Astrocyte (in vitro differentiated cells and primary cell): ENCODE measurements around the gene BMP7. TPM values are rescaled to one million over a fixed set of nuclear protein-coding genes. Genes with fewer than 3 reads are reported as not detected.

Experiments used
- DNase-seq: peaks from one replicate; pipeline ENCODE4 v3.0.0-alpha.2; 2010; ENCODE audit warnings: low read depth
- FAIRE-seq: peaks from 2 replicates; lab custom pipeline; 2011; peaks lifted over from hg19 to GRCh38; lab: Jason Lieb, UNC
- H2AFZ ChIP-seq: 2 replicates; pipeline ENCODE4 v1.6.0; 2012; ENCODE audit warnings: low read depth, low read length, inconsistent platforms
- H3K27ac ChIP-seq: 2 replicates; pipeline ENCODE4 v1.5.1; 2011; ENCODE audit warnings: low read depth, low read length, inconsistent platforms
- H3K27me3 ChIP-seq: 2 replicates; pipeline ENCODE4 v1.6.0; 2011; ENCODE audit warnings: low read length, inconsistent platforms; ENCODE audit not compliant: insufficient read depth
- H3K36me3 ChIP-seq: 2 replicates; pipeline ENCODE4 v1.5.1; 2011; ENCODE audit warnings: low read length, inconsistent platforms; ENCODE audit not compliant: insufficient read depth
- H3K4me1 ChIP-seq: 2 replicates; pipeline ENCODE4 v1.5.1; 2011; ENCODE audit warnings: low read length, inconsistent platforms; ENCODE audit not compliant: insufficient read depth
- H3K4me2 ChIP-seq: 2 replicates; pipeline ENCODE4 v1.6.0; 2012; ENCODE audit warnings: low read length, inconsistent platforms
- H3K4me3 ChIP-seq: 2 replicates; pipeline ENCODE4 v1.5.1; 2011; ENCODE audit warnings: low read depth, mild to moderate bottlenecking, low read length, inconsistent platforms; ENCODE audit not compliant: insufficient read depth
- H3K79me2 ChIP-seq: 2 replicates; pipeline ENCODE4 v1.6.0; 2012; ENCODE audit warnings: mild to moderate bottlenecking, low read length, inconsistent platforms; ENCODE audit not compliant: insufficient read depth
- H3K9ac ChIP-seq: 2 replicates; pipeline ENCODE4 v1.6.0; 2012; ENCODE audit warnings: mild to moderate bottlenecking, low read length, inconsistent platforms
- H3K9me3 ChIP-seq: 2 replicates; pipeline ENCODE4 v1.5.1; 2012; ENCODE audit warnings: low read depth, mild to moderate bottlenecking, low read length, inconsistent platforms; ENCODE audit not compliant: insufficient read depth
- H4K20me1 ChIP-seq: 2 replicates; pipeline ENCODE4 v1.6.0; 2012; ENCODE audit warnings: low read length, inconsistent platforms; ENCODE audit not compliant: insufficient read depth
- H3K27ac Mint-ChIP-seq: one replicate; pipeline ENCODE4 v1.8.0; 2021; ENCODE audit warnings: mild to moderate bottlenecking, mixed read lengths; ENCODE audit not compliant: unreplicated experiment
- H3K27me3 Mint-ChIP-seq: one replicate; pipeline ENCODE4 v1.8.0; 2021; ENCODE audit warnings: low read depth, mixed read lengths; ENCODE audit not compliant: unreplicated experiment
- H3K36me3 Mint-ChIP-seq: one replicate; pipeline ENCODE4 v1.8.0; 2021; ENCODE audit warnings: low read depth, mixed read lengths; ENCODE audit not compliant: unreplicated experiment
- H3K4me1 Mint-ChIP-seq: one replicate; pipeline ENCODE4 v1.8.0; 2021; ENCODE audit warnings: low read depth, mixed read lengths; ENCODE audit not compliant: unreplicated experiment
- H3K4me3 Mint-ChIP-seq: one replicate; pipeline ENCODE4 v1.8.0; 2021; ENCODE audit warnings: mild to moderate bottlenecking, moderate library complexity, mixed read lengths; ENCODE audit not compliant: unreplicated experiment
- H3K9me3 Mint-ChIP-seq: one replicate; pipeline ENCODE4 v1.8.0; 2021; ENCODE audit warnings: mild to moderate bottlenecking, mixed read lengths; ENCODE audit not compliant: unreplicated experiment
- CTCF ChIP-seq: IDR thresholded peaks from 2 replicates; pipeline ENCODE4 v1.5.1; 2011; ENCODE audit warnings: low read depth, mild to moderate bottlenecking, inconsistent platforms, low read length, moderate library complexity; ENCODE audit not compliant: insufficient read depth
- EZH2 ChIP-seq: IDR thresholded peaks from 2 replicates; pipeline ENCODE4 v1.6.1; 2012; ENCODE audit warnings: mild to moderate bottlenecking, low read length, inconsistent platforms; ENCODE audit not compliant: insufficient read depth
- total RNA-seq: library from RNA; stranded (reverse); gene quantifications from 2 replicates; pipeline ENCODE4 v1.2.1, GENCODE V29; 2021

Gene BMP7
- total RNA-seq, 1 donor from 2014 or later = 15.3 TPM

- H3K27ac ChIP-seq = no peak overlapping the region
- FAIRE-seq (no peak), DNase-seq (no peak)
- no peaks in the 10 kb centered on the region for H3K36me3 ChIP-seq
- no peaks in the 10 kb centered on the region for H4K20me1 ChIP-seq
- no peak overlapping the region for H2AFZ ChIP-seq
- no peaks in the 10 kb centered on the region for H3K4me1 ChIP-seq
- Mint-ChIP-seq H3K27ac (no peak overlapping the region), H3K27me3 (peaks cover 38% of the 10 kb centered on the region), H3K36me3 (no peaks in the 10 kb centered on the region), H3K9me3 (peaks cover 4% of the 10 kb centered on the region), H3K4me1 (peaks cover 13% of the 10 kb centered on the region), H3K4me3 (no peak overlapping the region)
- H3K79me2 ChIP-seq = no peaks in the 10 kb centered on the region
- no peak overlapping the region for H3K4me3 ChIP-seq
- no peaks in the 10 kb centered on the region for H3K9me3 ChIP-seq
- no peak overlapping the region for H3K9ac ChIP-seq
- H3K4me2 ChIP-seq = no peak overlapping the region
- peaks cover 50% of the 10 kb centered on the region for H3K27me3 ChIP-seq
- TF ChIP-seq CTCF = no peak
- TF ChIP-seq EZH2 = no peak
These were observed 12.0 kb upstream of the BMP7 start for GRCh38 chr20:57278457-57278856.

- Mint-ChIP-seq H3K36me3 (no peaks in the 10 kb centered on the region), H3K27ac (no peak overlapping the region), H3K4me3 (no peak overlapping the region), H3K27me3 (peaks cover 38% of the 10 kb centered on the region), H3K9me3 (peaks cover 4% of the 10 kb centered on the region), H3K4me1 (peaks cover 4% of the 10 kb centered on the region)
- no peak for TF ChIP-seq EZH2
- no peaks in the 10 kb centered on the region for H4K20me1 ChIP-seq
- no peaks in the 10 kb centered on the region for H3K79me2 ChIP-seq
- H3K4me3 ChIP-seq = no peak overlapping the region
- H3K9ac ChIP-seq = no peak overlapping the region
- H2AFZ ChIP-seq = no peak overlapping the region
- H3K36me3 ChIP-seq = no peaks in the 10 kb centered on the region
- H3K27ac ChIP-seq = no peak overlapping the region
- DNase-seq (no peak), FAIRE-seq (no peak)
- no peaks in the 10 kb centered on the region for H3K4me1 ChIP-seq
- no peaks in the 10 kb centered on the region for H3K9me3 ChIP-seq
- no peak overlapping the region for H3K4me2 ChIP-seq
- peaks cover 44% of the 10 kb centered on the region for H3K27me3 ChIP-seq
These were observed 11.1 kb upstream of the BMP7 start for GRCh38 chr20:57277398-57278105.

GRCh38 chr20:57276221-57276620 is 9.8 kb upstream of the BMP7 start:
- no peaks in the 10 kb centered on the region for H3K36me3 ChIP-seq
- H3K4me2 ChIP-seq = no peak overlapping the region
- H2AFZ ChIP-seq = no peak overlapping the region
- Mint-ChIP-seq H3K27me3 (peaks cover 49% of the 10 kb centered on the region), H3K4me1 (peaks cover 3% of the 10 kb centered on the region), H3K4me3 (no peak overlapping the region), H3K36me3 (no peaks in the 10 kb centered on the region), H3K27ac (no peak overlapping the region), H3K9me3 (peaks cover 4% of the 10 kb centered on the region)
- no peaks in the 10 kb centered on the region for H4K20me1 ChIP-seq
- no peaks in the 10 kb centered on the region for H3K79me2 ChIP-seq
- H3K4me1 ChIP-seq = no peaks in the 10 kb centered on the region
- no peak overlapping the region for H3K9ac ChIP-seq
- peaks cover 45% of the 10 kb centered on the region for H3K27me3 ChIP-seq
- TF ChIP-seq CTCF (no peak), EZH2 (no peak)
- no peak for FAIRE-seq
- no peak overlapping the region for H3K27ac ChIP-seq
- no peak overlapping the region for H3K4me3 ChIP-seq
- no peaks in the 10 kb centered on the region for H3K9me3 ChIP-seq
- DNase-seq = no peak
